ENCODE results near the gene OR13G1. TPM values are rescaled to one million over a fixed set of nuclear protein-coding genes. Genes with fewer than 3 reads are reported as not detected.
A peak's percentile ranks its signal among the peaks of the same experiment; 100 is the strongest.
"Not testable (repeated sequence)": the region's sequence is repeated elsewhere in the genome, so short reads cannot be mapped to it uniquely, and the experiment has no call there.

The OR13G1 gene
- total RNA-seq (2014; rRNA removed; shearing (Covaris generic)), result not detected in 2 replicates

GRCh38 chr1:247679639-247680038 lies at the start of gene OR13G1:
Gene OR13G1 (minus strand): TSS chr1:247679739. CDS start chr1:247673041, 6,698 bp downstream.
- no peak for DNase-seq (ENCODE audit: low read depth)

GRCh38 chr1:247721222-247721621 lies 41.7 kb upstream of the OR13G1 start:
- DNase-seq (ENCODE audit: low read depth), result no peak

- no peak for DNase-seq (ENCODE audit: low read depth)
Measured at GRCh38 chr1:247716546-247716945, 37.0 kb upstream of the OR13G1 start, which contains the start of gene OR6F1. Gene OR6F1 (minus strand): TSS chr1:247716646. CDS start chr1:247712755, 3,891 bp downstream.

DNA sequence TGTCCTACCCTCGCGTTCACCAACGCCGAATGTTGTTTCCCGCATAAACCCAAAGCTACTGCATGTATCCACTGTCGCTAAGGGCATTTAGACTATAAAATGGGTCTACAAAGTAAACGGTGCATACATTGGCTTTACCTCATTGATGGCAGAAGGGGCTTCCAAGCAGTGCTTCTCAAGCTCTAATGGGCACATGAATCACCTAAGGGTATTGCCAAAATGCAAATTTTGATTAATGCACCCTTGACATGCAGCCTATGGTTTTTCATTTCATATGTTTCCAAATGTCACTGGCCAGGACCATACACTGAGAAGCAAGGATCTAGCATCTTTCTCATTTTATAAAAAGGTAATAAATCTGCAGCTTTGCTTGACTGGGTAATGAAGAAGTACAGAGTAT lies 34.2 kb upstream of the OR13G1 start:
- no peak for DNase-seq (ENCODE audit: low read depth)

DNA sequence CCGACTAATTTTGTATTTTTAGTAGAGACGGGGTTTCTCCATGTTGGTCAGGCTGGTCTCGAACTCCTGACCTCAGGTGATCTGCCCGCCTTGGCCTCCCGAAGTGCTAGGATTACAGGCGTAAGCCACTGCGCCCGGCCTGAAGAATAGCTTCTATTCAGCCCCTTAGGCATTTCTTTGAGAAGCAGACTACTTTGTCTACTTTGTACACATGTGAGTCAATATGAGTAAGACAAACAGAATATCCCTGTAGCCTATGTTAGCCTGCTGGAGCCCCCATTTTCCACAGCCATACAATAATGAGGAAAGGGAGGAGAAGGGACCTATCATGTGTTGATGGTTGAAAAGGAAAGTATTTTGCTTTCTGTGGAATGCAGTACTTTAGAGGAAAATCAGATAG lies 31.1 kb upstream of the OR13G1 start:
- not testable (repeated sequence) for DNase-seq (ENCODE audit: low read depth)

DNA sequence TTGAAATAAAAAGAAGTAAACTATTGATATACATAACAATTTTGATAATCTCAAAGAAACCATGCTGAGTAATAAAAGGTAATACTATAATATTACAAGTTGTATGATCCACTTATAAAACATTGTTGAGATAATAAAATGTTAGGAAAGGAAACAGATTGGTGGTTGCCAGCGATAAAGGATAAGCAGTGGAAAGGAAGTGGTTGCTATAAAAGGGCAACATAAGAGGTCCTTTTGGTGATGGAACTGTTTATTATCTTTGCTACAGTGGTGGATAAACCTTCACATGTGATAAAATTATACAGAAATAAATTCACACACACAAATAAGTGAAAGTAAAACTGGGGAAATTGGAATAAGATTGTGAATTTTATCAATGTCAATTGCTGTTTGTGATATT lies 21.8 kb upstream of the OR13G1 start:
- DNase-seq (ENCODE audit: low read depth), result no peak

GRCh38 chr1:247681288-247681897 lies 1.9 kb upstream of the OR13G1 start:
- peak; percentile 29 for DNase-seq (ENCODE audit: low read depth)

DNA sequence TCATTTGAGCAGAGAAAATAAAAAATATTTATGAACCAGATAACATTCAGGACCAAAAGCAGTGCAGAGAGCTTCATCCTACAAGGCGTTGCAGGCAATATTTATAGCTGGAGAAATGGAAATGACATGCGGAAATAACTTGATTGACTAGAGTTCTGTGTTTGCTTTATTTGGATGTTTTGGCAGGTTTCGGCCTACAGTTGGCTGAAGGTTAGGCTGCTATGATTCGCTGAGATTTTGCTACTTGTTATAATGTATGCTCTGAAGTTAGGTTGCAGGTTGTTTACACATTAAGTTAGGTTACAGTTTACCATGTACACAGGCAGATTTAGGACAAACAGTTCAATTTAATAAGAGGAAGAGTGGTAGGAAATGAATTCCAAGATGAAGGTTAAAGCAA lies 632 bp upstream of the OR13G1 start:
- DNase-seq (ENCODE audit: low read depth), result no peak

GRCh38 chr1:247669225-247669624 lies 10.3 kb downstream of the OR13G1 start:
- DNase-seq (ENCODE audit: low read depth), result no peak

- DNase-seq (ENCODE audit: low read depth), result no peak
Measured at GRCh38 chr1:247656221-247656875, 23.2 kb downstream of the OR13G1 start.

DNA sequence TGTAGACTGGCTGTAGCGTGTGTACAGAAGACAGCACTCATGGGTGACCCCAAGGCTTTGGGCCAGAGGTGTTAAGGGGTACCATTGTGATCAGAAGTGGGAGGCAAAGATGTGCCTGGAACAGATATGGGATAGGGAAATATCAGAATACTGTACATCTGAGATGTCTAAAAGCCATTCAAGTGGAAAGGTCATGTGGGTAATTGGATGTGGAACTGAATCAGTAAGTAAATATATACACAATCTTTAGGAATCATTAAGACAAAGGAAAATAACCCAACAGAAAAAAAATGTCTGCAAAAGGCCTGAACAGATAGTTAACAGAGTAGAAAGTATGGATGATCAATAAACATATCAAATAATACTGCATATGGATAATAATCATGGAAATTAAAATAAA lies 26.5 kb downstream of the OR13G1 start:
- DNase-seq (ENCODE audit: low read depth), result no peak

DNA sequence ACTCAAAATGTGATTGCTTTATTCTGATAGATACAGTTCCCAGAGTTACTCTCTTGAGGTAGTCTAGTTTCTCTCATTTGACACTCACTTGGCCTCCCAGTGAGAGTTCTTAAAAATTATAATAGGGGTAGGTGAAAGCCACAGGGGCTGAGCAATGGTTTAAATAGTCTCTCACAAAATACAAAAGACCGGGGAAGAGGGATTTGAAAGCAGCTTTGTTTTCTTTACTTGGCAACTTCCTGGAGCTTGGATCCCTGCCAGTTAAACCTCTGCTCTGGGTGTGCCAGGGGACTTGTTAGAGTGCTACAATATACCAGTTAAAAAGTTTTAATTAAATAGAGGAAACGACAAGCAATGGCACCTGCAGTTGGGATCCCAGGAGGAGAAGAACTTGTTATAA lies 31.7 kb downstream of the OR13G1 start:
- no peak for DNase-seq (ENCODE audit: low read depth)

DNA sequence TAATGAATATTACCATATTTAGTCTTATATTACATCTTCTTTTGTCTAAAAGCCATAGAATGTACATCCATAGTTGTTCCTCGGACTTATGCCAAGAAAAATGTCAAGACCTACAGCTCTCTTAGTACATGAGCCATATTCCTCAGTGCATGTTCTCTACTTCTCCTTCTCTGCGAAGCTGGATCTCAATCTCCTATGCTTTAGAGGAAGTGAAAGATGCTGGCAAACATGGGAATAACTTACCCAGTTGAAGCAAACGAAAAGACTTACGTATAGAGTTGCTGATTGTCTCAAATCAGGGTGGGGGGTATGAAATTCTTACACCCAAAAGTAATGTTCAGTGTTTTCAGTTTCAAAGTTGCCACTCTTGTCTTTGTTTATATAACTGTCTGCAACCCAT lies 32.7 kb downstream of the OR13G1 start:
- DNase-seq (ENCODE audit: low read depth), result no peak

DNA sequence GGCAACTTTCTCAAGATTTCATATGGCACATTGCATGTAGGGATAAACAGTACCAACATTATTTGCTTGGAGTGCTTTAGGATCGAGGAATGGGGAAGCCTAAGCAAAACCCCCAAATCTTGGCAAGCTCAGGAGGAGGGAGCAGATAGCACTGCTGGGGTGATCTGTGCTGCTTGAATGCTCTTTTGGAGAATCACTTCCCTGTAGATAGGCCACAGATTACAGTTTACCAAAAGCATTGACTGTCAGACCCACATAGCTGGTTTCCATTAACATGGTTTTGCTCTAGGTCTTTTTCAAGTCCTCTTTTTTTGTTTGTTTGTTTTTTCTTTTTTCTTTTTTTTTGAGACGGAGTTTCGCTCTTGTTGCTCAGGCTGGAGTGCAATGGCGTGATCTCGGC lies 36.8 kb downstream of the OR13G1 start:
- no peak for DNase-seq (ENCODE audit: low read depth)

DNA sequence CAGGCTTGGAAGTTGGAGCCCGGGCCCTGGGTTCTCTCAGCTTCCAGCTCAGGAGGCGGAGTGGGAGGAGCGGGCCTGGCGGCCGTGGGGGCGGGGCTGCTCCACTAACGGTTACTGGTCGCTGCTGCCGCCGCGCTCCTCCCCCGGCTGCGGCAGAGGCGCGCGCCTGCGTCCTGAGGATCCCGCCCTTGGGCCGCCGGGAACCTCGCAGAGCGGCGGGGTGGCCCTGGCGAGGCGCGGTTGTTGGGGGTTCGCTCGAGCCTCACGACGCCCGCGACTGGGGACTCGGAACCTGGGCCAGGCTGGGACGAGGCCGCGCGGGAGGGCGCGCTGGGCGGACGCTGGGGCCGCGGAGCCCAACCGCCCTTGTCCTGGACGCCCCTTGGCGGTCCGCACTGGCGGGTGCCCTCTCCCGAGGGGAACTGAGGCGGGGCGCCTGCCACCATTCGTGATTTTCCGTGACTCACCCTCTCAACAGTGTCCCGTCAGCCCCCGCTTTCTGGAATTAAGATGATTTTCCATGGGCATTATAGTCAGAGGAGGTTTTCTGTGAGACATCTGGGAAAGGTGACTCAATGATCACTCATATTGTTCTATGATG lies 40.1 kb downstream of the OR13G1 start:
- DNase-seq (ENCODE audit: low read depth), result no peak

DNA sequence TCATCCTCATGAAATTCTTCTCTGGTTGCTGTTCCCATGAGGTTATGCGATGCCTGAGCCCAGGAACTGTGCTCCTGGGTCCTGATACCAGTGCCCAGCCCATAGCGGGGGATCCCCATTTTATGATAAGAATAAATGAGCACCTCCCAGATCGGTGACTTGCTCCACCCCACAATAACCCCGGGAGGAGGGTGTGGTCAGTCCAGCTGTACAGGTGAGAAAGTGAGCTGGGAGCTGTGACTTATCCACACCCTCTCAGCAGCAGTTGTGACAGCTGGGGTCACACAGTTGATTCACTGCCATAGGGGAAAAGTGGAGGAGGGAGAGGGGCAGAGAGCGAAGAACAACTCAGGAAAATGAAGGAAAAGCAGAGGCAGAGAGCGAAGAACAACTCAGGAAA lies 40.8 kb downstream of the OR13G1 start:
- no peak for DNase-seq (ENCODE audit: low read depth)

DNA sequence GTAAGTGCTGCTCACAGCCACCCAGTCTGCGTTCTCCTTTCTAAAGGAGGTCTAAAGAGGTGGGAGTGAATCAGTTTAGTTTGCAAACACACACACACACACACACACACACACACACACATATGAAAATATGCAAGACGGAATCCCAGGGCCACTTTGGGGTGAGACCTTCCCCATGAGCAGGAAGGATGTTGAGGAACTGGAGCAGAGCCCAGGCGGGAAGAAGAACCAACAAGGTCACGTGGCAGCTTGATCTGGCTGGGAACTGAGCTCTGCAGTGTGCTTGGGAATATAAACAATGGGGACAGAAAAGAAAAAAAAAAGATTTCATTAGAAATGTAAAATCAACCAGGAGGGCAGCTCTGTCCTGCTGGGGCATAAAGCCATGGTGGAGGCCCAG lies 41.5 kb downstream of the OR13G1 start:
- DNase-seq (ENCODE audit: low read depth), result no peak

- DNase-seq (ENCODE audit: low read depth), result no peak
Measured at GRCh38 chr1:247627951-247628350, 51.6 kb downstream of the OR13G1 start.

Other genes with a start within 250 kb of the OR13G1 start
- not detected in 2 replicates for gene OR2B11, start 221.6 kb downstream of the OR13G1 start, total RNA-seq (2014; rRNA removed; shearing (Covaris generic))
- not detected in 2 replicates for gene OR2C3, start 143.3 kb downstream of the OR13G1 start, total RNA-seq (2014; rRNA removed; shearing (Covaris generic))
- 0.42 and 0.84 TPM in 2 replicates for gene GCSAML, start 130.6 kb downstream of the OR13G1 start, total RNA-seq (2014; rRNA removed; shearing (Covaris generic))
- gene OR2G2, start 91.4 kb downstream of the OR13G1 start, total RNA-seq (2014; rRNA removed; shearing (Covaris generic)), result not detected in 2 replicates
- gene OR2G3, start 74.2 kb downstream of the OR13G1 start, total RNA-seq (2014; rRNA removed; shearing (Covaris generic)), result not detected in 2 replicates
- gene OR6F1, start 36.9 kb upstream of the OR13G1 start, total RNA-seq (2014; rRNA removed; shearing (Covaris generic)), result not detected in 2 replicates
- not detected in 2 replicates for gene OR14K1, start 58.9 kb upstream of the OR13G1 start, total RNA-seq (2014; rRNA removed; shearing (Covaris generic))
- not detected in 2 replicates for gene OR14A2, start 68.4 kb upstream of the OR13G1 start, total RNA-seq (2014; rRNA removed; shearing (Covaris generic))
- not detected in 2 replicates for gene OR1C1, start 80.8 kb upstream of the OR13G1 start, total RNA-seq (2014; rRNA removed; shearing (Covaris generic))
- gene OR14A16, start 144.4 kb upstream of the OR13G1 start, total RNA-seq (2014; rRNA removed; shearing (Covaris generic)), result not detected in 2 replicates
- not detected in 2 replicates for gene OR11L1, start 162.2 kb upstream of the OR13G1 start, total RNA-seq (2014; rRNA removed; shearing (Covaris generic))
- not detected in 2 replicates for gene TRIM58, start 177.4 kb upstream of the OR13G1 start, total RNA-seq (2014; rRNA removed; shearing (Covaris generic))
- gene OR2W3, start 215.8 kb upstream of the OR13G1 start, total RNA-seq (2014; rRNA removed; shearing (Covaris generic)), result not detected in 2 replicates
- gene OR2T8, start 240.5 kb upstream of the OR13G1 start, total RNA-seq (2014; rRNA removed; shearing (Covaris generic)), result not detected in 2 replicates
- not detected in 2 replicates for gene OR2AJ1, start 245.2 kb upstream of the OR13G1 start, total RNA-seq (2014; rRNA removed; shearing (Covaris generic))

Data from M059J (cell line).